Posterior cingulate gyrus (tissue), 11 donors: ENCODE results near the gene NHLRC2.
"Not testable (repeated sequence)": the region's sequence is repeated elsewhere in the genome, so short reads cannot be mapped to it uniquely, and the experiment has no call there.

Source experiments
- DNase-seq, 10 donors: peaks; one replicate each; pipeline versions ENCODE4 v3.0.0 to v3.0.0-alpha.2; 2020 to 2021; ENCODE audit warnings: mixed read lengths in 3 of 10
- intact Hi-C: fragments of 100-400 bp; cut with DNase I; formaldehyde crosslinking; loops from one replicate; pipeline ENCODE4 v1.15.1; 2023

The NHLRC2 gene

GRCh38 chr10:113854013-113854760 lies at the start of gene NHLRC2, which contains the start of gene DCLRE1A:
NHLRC2 (plus strand) TSS chr10:113854661; CDS start chr10:113854873, 212 bp downstream.
DCLRE1A (minus strand) TSS chr10:113854082; CDS start chr10:113853182, 900 bp downstream.
- intact Hi-C loops, result loop anchor here (5.0 kb wide), 2 partner anchors 193 to 318 kb away; partner anchors contain the start of gene CCDC186
- peak; percentile 68 to 95 (median 78) for DNase-seq

- DNase-seq, result no peak
- intact Hi-C loops, result no loop called here
Measured at GRCh38 chr10:113806503-113806902, 48.0 kb upstream of the NHLRC2 start.

DNA sequence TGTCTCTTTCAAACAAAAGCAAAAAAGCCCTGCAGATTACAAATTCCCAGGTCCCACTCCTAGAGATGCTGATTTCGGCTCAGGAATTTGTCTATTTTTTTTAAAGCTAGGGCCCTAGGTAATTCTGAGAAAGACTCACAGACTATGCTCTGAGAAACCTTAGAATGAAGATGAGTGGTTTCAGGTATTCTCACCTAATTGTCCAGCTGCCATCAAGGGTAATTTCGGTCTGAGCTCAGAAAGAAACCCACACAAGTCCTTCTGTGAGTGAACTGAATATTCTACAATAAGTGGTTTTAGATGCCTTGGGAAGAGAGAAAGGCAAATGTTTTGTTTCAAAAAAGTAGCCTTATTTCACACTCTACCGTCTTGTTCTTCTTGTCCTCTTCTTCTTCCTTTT lies 46.3 kb upstream of the NHLRC2 start:
- DNase-seq, result no peak
- intact Hi-C loops, result no loop called here

GRCh38 chr10:113814700-113815099 lies 39.8 kb upstream of the NHLRC2 start:
- intact Hi-C loops, DNase-seq: not testable (repeated sequence)

DNA sequence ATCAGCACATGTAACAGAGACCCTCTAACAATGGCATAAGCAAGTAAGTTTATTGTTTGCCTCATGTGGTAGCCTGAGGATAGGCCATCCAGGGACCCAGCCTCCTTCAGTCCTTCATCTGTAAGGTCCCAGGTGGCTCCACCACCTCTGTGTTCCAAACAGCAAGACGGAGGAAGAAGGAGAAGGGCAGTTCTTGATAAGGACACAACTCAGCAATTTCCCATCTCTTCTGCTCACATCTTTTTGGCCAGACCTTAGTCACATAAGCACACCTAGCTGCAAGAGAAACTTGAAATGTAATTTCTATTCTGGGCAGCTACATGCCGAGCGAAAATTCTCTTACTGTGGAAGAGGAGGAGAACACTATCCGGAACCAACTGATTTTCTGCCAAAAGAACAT lies 34.5 kb upstream of the NHLRC2 start:
- intact Hi-C loops, result no loop called here

DNA sequence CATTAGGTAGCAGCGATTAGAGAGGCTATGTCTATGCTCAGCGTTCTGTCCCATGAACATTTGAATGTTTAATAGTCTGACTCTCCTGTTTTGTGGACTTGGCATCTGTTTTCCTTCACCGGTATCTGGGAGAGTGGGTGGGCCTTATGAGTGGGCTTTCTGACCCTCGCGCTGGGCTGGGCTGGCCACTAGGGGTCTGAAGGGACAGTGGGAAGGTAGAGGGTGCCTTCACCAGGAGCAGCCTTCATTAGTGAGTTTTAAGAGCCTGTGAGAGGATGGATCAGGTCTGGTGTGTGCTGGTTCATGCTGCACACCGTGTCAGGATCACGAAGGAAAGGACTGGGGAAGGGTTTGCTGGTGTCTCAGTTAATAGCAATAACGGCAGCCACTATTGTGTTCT lies 34.0 kb upstream of the NHLRC2 start:
- DNase-seq, result no peak
- intact Hi-C loops, result no loop called here

More for the DNA sequence above, 34.5 kb upstream of the NHLRC2 start:
- DNase-seq, result no peak

DNA sequence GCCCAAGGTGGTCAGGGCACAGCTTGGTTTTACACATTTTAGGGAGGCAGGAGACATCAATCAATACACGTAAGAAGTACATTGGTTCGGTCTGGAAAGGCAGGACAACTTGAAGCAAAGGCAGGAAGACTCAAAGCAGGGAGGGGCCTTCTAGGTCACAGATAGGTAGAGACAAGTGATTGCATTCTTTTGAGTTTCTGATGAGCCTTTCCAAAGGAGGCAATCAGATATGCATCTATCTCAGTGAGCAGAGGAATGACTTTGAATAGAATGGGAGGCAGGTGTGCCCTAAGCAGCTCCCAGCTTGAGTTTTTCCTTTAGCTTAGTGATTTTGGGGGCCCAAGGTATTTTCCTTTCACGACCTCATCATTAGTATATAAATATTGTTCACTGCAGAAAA lies 33.2 kb upstream of the NHLRC2 start:
- DNase-seq, result peak in 1 of 10 donors; percentile 25
- intact Hi-C loops, result not testable (repeated sequence)

DNA sequence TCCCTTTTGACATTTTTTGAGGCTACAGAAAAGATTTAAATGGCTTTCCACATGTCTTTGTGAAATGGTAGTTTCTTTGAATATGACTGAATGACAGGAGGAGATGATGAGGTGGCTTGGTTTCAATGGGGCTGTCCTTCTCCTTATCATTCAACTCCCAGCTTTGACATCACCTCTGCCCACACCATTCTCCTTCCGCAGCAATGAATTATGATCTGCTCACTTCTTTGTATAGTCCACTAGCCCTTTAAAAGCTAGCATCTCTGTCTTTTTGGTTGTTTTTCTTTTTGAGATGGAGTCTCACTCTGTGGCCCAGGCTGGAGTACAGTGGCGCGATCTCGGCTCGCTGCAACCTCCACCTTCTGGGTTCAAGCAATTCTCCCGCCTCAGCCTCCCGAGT lies 32.3 kb upstream of the NHLRC2 start:
- intact Hi-C loops, result no loop called here
- no peak for DNase-seq

GRCh38 chr10:113823389-113823788 lies 31.1 kb upstream of the NHLRC2 start:
- intact Hi-C loops, result no loop called here
- DNase-seq, result no peak

DNA sequence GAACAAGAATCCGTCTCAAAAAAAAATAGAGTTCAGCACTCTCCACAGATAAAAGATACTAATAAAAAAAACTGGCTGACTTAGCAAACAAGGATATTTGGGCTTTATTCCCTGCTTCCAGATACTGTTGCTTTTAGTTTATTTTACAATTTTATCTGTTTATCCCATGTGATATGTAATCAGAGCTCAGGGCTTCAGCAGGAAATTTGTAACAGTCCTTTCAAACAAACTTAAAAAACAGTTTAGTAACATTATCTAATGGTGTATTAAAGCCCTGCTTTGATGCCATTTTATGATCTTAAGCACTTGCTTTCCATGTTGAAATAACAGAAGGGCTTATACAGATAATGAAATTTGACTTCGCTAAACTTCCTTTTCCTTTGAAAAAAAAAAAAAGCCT lies 28.7 kb upstream of the NHLRC2 start:
- no peak for DNase-seq
- intact Hi-C loops, result no loop called here

DNA sequence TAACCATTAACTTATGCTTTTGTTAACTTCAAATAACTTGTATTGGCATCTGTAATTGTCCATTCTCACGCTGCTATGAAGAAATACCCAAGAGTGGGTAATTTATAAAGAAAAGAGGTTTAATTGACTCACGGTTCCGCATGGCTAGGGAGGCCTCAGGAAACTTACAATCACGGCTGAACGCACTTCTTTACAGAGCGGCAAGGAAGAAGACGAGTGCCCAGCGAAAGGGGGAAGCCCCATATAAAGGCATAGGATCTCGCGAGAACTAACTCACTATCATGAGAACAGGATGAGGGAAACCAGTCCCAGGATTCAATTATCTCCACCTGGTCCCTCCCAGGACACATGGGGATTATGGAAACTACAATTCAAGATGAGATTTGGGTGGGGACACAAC lies 25.9 kb upstream of the NHLRC2 start:
- DNase-seq, intact Hi-C loops: not testable (repeated sequence)

GRCh38 chr10:113842171-113842570 lies 12.3 kb upstream of the NHLRC2 start:
- intact Hi-C loops, result no loop called here
- DNase-seq, result no peak

DNA sequence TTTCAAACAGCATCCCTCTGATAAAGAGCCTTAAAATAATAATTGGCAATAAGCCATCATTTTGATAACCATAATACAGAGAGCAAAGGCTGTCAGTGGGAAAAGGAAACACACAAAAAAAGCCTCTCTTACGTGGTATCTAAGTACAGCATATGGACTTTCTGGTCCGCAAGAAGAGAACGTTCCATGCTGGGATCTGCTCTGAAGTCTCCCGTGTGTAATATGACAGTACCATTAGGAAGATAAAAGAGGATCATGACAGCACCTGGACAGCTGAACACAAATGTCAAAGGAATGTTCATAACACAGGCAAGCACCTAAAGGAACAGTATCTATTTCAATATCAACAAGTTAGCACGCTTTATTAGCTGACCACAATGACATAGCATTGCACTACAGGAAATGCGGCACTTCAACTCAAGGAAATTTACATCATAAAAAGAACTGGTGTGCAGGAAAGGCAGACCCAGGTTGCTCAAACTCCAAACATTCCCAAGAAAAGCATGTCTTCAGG lies 10.4 kb upstream of the NHLRC2 start:
- intact Hi-C loops, result no loop called here
- no peak for DNase-seq

- intact Hi-C loops, result no loop called here
- no peak for DNase-seq
Measured at GRCh38 chr10:113846036-113846435, 8.4 kb upstream of the NHLRC2 start.

GRCh38 chr10:113849140-113849803 lies 5.2 kb upstream of the NHLRC2 start:
- no peak for DNase-seq
- intact Hi-C loops, result no loop called here

DNA sequence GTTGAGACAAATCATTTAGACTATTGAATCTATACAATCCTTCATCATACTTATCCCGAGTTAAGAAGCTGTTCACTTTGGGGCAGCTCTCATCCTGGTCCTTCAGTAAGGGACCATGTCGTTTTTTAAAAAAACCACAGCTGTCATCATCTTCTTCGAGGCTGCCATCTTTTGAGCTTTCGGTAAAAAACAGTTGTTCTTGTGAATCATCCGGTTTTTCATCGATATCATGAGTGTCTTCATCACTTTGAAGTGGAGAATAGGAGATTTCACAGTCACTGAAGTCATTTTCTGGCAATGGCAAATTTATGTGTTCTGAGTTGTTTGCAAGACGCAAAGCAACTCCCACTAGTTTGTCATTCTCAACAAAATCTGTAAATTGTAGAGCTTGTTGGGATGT lies 4.5 kb upstream of the NHLRC2 start:
- DNase-seq, result no peak
- intact Hi-C loops, result loop anchor here (5.0 kb wide), 2 partner anchors 197 to 322 kb away; partner anchors contain the start of gene CCDC186

- DNase-seq, result no peak
- intact Hi-C loops, result loop anchor here (5.0 kb wide), 2 partner anchors 194 to 319 kb away; partner anchors contain the start of gene CCDC186
Measured at GRCh38 chr10:113853578-113854012, 866 bp upstream of the NHLRC2 start.

GRCh38 chr10:113854761-113855588 lies 514 bp downstream of the NHLRC2 start:
- peak in 9 of 10 donors; percentile 19 to 87 (median 38) for DNase-seq
- intact Hi-C loops, result loop anchor here (5.0 kb wide), 2 partner anchors 192 to 317 kb away; partner anchors contain the start of gene CCDC186

GRCh38 chr10:113856563-113856962 lies 2.1 kb downstream of the NHLRC2 start:
- intact Hi-C loops, result no loop called here
- no peak for DNase-seq

- intact Hi-C loops, result no loop called here
Measured at GRCh38 chr10:113857210-113857609, 2.7 kb downstream of the NHLRC2 start.

More at GRCh38 chr10:113857210-113857609, 2.7 kb downstream of the NHLRC2 start:
- DNase-seq, result no peak
